Measurements from ENCODE around the gene E2F4. TPM values are rescaled to one million over a fixed set of nuclear protein-coding genes. Genes with fewer than 3 reads are reported as not detected.
A peak's percentile ranks its signal among the peaks of the same experiment; 100 is the strongest.

E2F4 gene
- total RNA-seq, 1 donor from 2014 or later = 43.4 TPM

DNA sequence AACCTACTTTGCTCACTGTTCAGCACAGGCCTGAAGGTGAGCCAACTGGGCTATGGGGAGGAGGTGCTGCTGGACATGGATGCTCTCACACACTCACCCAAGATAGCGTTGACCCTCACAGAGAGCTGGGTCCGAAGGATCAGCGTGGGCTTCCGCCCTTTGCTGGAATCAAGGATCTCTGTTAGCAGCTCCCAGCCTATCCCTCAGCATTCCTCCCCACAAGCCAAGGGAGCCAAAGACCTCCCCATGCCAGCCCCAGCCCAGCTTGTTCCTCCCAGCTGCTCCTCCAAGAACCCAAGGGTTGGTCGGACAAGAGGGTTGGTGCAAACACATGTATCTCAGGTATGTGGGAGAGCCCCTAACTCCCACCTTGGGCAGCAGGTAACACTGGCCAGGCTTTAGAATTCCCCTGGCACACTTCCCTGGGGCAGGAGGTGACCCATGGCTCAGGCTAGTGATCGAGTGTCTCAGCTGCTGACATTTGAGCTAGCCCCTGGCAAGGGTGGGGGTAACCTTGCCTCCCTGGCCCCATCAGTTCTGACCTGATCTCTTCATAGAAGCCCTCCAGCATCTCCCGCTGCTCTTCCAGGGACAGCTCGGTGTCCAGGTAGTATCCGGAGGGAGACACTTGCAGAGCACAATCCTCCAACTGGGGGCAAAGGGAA lies 47.0 kb downstream of the E2F4 start:
- no peaks in the 10 kb centered on the region for H3K27me3 Mint-ChIP-seq (ENCODE audit: unreplicated experiment)
- peaks cover 35% of the 10 kb centered on the region for H3K4me1 Mint-ChIP-seq (ENCODE audit: unreplicated experiment)
- no peak overlapping the region for H3K4me3 Mint-ChIP-seq (ENCODE audit: unreplicated experiment)
- TF ChIP-seq, protein P1, sequence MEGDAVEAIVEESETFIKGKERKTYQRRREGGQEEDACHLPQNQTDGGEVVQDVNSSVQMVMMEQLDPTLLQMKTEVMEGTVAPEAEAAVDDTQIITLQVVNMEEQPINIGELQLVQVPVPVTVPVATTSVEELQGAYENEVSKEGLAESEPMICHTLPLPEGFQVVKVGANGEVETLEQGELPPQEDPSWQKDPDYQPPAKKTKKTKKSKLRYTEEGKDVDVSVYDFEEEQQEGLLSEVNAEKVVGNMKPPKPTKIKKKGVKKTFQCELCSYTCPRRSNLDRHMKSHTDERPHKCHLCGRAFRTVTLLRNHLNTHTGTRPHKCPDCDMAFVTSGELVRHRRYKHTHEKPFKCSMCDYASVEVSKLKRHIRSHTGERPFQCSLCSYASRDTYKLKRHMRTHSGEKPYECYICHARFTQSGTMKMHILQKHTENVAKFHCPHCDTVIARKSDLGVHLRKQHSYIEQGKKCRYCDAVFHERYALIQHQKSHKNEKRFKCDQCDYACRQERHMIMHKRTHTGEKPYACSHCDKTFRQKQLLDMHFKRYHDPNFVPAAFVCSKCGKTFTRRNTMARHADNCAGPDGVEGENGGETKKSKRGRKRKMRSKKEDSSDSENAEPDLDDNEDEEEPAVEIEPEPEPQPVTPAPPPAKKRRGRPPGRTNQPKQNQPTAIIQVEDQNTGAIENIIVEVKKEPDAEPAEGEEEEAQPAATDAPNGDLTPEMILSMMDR (IDR thresholded peaks at IDR 0.05) = no peak
- no peaks in the 10 kb centered on the region for H3K9me3 Mint-ChIP-seq (ENCODE audit: unreplicated experiment)
- no peak for DNase-seq (ENCODE audit: extremely low spot score, unreplicated experiment)
- peaks cover 25% of the 10 kb centered on the region for H3K36me3 Mint-ChIP-seq (ENCODE audit: unreplicated experiment)
- no peak overlapping the region for H3K27ac Mint-ChIP-seq (ENCODE audit: unreplicated experiment)

- peak overlapping the region; percentile 95 for H3K27ac Mint-ChIP-seq (ENCODE audit: unreplicated experiment)
- DNase-seq (ENCODE audit: extremely low spot score, unreplicated experiment) = no peak
Measured at GRCh38 chr16:67240506-67240905, 48.6 kb downstream of the E2F4 start.

GRCh38 chr16:67241008-67241900 lies 49.3 kb downstream of the E2F4 start:
- H3K9me3 Mint-ChIP-seq (ENCODE audit: unreplicated experiment) = no peaks in the 10 kb centered on the region
- peak overlapping the region; percentile 95 for H3K27ac Mint-ChIP-seq (ENCODE audit: unreplicated experiment)
- H3K4me1 Mint-ChIP-seq (ENCODE audit: unreplicated experiment) = peaks cover 54% of the 10 kb centered on the region
- no peak for DNase-seq (ENCODE audit: extremely low spot score, unreplicated experiment)
- no peaks in the 10 kb centered on the region for H3K27me3 Mint-ChIP-seq (ENCODE audit: unreplicated experiment)
- TF ChIP-seq, protein P1 (IDR thresholded peaks at IDR 0.05) = no peak
- H3K4me3 Mint-ChIP-seq (ENCODE audit: unreplicated experiment) = peak overlapping the region; percentile 24
- peaks cover 19% of the 10 kb centered on the region for H3K36me3 Mint-ChIP-seq (ENCODE audit: unreplicated experiment)

More at GRCh38 chr16:67240506-67240905, 48.6 kb downstream of the E2F4 start:
- Mint-ChIP-seq H3K27me3 (ENCODE audit: unreplicated experiment) (no peaks in the 10 kb centered on the region), H3K4me1 (ENCODE audit: unreplicated experiment) (peaks cover 51% of the 10 kb centered on the region), H3K4me3 (ENCODE audit: unreplicated experiment) (no peak overlapping the region), H3K9me3 (ENCODE audit: unreplicated experiment) (no peaks in the 10 kb centered on the region), H3K36me3 (ENCODE audit: unreplicated experiment) (peaks cover 22% of the 10 kb centered on the region)
- TF ChIP-seq, protein P1 (IDR thresholded peaks at IDR 0.05) = no peak

DNA sequence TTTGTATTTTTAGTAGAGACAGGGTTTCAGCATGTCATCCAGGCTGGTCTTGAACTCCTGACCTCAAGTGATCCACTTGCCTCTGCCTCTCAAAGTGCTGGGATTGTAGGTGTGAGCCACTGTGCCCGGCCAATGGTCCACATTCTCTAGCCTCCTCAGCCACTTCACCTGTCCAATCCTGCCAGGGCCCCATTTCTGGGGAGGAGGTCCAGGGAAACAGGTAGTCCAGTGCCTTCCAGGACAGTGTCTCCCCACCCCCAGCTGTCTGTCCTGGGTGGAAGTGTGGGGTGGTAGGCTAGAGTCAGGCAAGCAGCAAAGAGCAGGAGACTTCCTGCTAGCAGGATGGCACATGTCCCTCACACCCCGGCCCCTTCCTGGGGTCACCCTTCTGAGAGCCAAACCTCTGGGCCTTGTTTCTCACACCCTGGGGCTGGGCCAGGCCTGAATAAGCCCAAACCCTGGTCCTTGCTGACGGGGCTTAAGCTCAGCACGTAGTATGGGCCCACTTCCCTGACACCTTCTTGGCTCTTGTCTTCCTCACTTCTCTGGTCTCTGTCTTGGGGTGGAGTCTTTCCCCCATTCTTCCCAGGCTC lies 50.3 kb downstream of the E2F4 start:
- TF ChIP-seq, protein P1 (IDR thresholded peaks at IDR 0.05) = no peak
- Mint-ChIP-seq H3K27ac (ENCODE audit: unreplicated experiment) (peak overlapping the region; percentile 95), H3K36me3 (ENCODE audit: unreplicated experiment) (peaks cover 14% of the 10 kb centered on the region), H3K27me3 (ENCODE audit: unreplicated experiment) (no peaks in the 10 kb centered on the region), H3K4me1 (ENCODE audit: unreplicated experiment) (peaks cover 54% of the 10 kb centered on the region), H3K9me3 (ENCODE audit: unreplicated experiment) (no peaks in the 10 kb centered on the region), H3K4me3 (ENCODE audit: unreplicated experiment) (no peak overlapping the region)
- no peak for DNase-seq (ENCODE audit: extremely low spot score, unreplicated experiment)

DNA sequence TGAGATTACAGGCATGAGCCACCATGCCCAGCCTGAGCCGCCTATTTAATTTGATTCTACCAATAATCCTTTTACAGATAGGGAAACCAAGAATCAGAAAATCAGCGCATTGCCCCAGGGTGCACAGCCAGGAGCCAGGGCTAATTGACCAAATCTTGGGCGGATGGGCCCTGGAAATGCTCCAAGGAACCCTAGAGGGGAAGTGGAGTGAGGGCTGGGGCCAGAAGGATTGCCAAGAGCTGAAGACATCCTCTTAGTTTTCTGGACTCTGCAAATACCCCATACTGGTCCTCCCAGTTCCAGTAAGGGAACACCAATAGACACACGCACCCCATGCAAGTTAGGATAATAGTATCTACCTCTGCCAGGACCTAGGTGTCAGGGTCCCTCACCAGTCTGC lies 51.5 kb downstream of the E2F4 start:
- no peaks in the 10 kb centered on the region for H3K9me3 Mint-ChIP-seq (ENCODE audit: unreplicated experiment)
- TF ChIP-seq, protein P1 (IDR thresholded peaks at IDR 0.05) = no peak
- H3K27me3 Mint-ChIP-seq (ENCODE audit: unreplicated experiment) = no peaks in the 10 kb centered on the region
- DNase-seq (ENCODE audit: extremely low spot score, unreplicated experiment) = no peak
- H3K27ac Mint-ChIP-seq (ENCODE audit: unreplicated experiment) = peak overlapping the region; percentile 95
- peaks cover 5% of the 10 kb centered on the region for H3K36me3 Mint-ChIP-seq (ENCODE audit: unreplicated experiment)
- peaks cover 63% of the 10 kb centered on the region for H3K4me1 Mint-ChIP-seq (ENCODE audit: unreplicated experiment)
- H3K4me3 Mint-ChIP-seq (ENCODE audit: unreplicated experiment) = no peak overlapping the region

Data from osteocyte (in vitro differentiated cells).